Measurements from ENCODE around the gene ZNF593OS. TPM values are rescaled to one million over a fixed set of nuclear protein-coding genes. Genes with fewer than 3 reads are reported as not detected.

Gene ZNF593OS
- total RNA-seq, 2 donors from 2014 or later = not detected

GRCh38 chr1:26169669-26170471, 1.8 kb downstream of the ZNF593OS start, which contains the start of gene ZNF593:
Gene ZNF593 (plus strand): TSS chr1:26169908. CDS start chr1:26169984, 76 bp downstream.
- peak within 1 kb of the TSS; percentile 24 for H3K27ac Mint-ChIP-seq
- H3K27me3 Mint-ChIP-seq = no peaks in the 10 kb centered on the region
- no peaks in the 10 kb centered on the region for H3K9me3 Mint-ChIP-seq
- peaks cover 11% of the 10 kb centered on the region for H3K36me3 Mint-ChIP-seq (ENCODE audit: low read depth)
- peak within 1 kb of the TSS; percentile 73 for H3K4me3 Mint-ChIP-seq
- H3K4me1 Mint-ChIP-seq = no peaks in the 10 kb centered on the region
- ATAC-seq (replicated peaks) = peak; percentile 98

- H3K4me3 Mint-ChIP-seq = peak overlapping the region; percentile 73
- no peaks in the 10 kb centered on the region for H3K9me3 Mint-ChIP-seq
- ATAC-seq (replicated peaks) = no peak
- H3K27ac Mint-ChIP-seq = peak overlapping the region; percentile 24
- H3K36me3 Mint-ChIP-seq (ENCODE audit: low read depth) = peaks cover 11% of the 10 kb centered on the region
- H3K4me1 Mint-ChIP-seq = no peaks in the 10 kb centered on the region
- H3K27me3 Mint-ChIP-seq = no peaks in the 10 kb centered on the region
These were observed 2.5 kb downstream of the ZNF593OS start for GRCh38 chr1:26169198-26169554.

GRCh38 chr1:26168410-26169197, 3.0 kb downstream of the ZNF593OS start, which contains the start of gene C1orf232:
Gene C1orf232 (minus strand): TSS chr1:26168963. CDS start chr1:26168499, 464 bp downstream.
- peak within 1 kb of the TSS; percentile 24 for H3K27ac Mint-ChIP-seq
- no peaks in the 10 kb centered on the region for H3K9me3 Mint-ChIP-seq
- peak within 1 kb of the TSS; percentile 73 for H3K4me3 Mint-ChIP-seq
- ATAC-seq (replicated peaks) = no peak
- no peaks in the 10 kb centered on the region for H3K4me1 Mint-ChIP-seq
- H3K27me3 Mint-ChIP-seq = no peaks in the 10 kb centered on the region
- H3K36me3 Mint-ChIP-seq (ENCODE audit: low read depth) = peaks cover 11% of the 10 kb centered on the region

- Mint-ChIP-seq H3K4me3 (no peak overlapping the region), H3K36me3 (ENCODE audit: low read depth) (peaks cover 5% of the 10 kb centered on the region), H3K4me1 (no peaks in the 10 kb centered on the region), H3K27me3 (peaks cover 5% of the 10 kb centered on the region), H3K27ac (no peak overlapping the region), H3K9me3 (no peaks in the 10 kb centered on the region)
- no peak for ATAC-seq (replicated peaks)
These were observed 4.8 kb downstream of the ZNF593OS start for GRCh38 chr1:26166719-26167281.

- H3K9me3 Mint-ChIP-seq = no peaks in the 10 kb centered on the region
- H3K27me3 Mint-ChIP-seq = peaks cover 5% of the 10 kb centered on the region
- no peak overlapping the region for H3K27ac Mint-ChIP-seq
- H3K36me3 Mint-ChIP-seq (ENCODE audit: low read depth) = no peaks in the 10 kb centered on the region
- no peak for ATAC-seq (replicated peaks)
- peak overlapping the region; percentile 59 for H3K4me3 Mint-ChIP-seq
- H3K4me1 Mint-ChIP-seq = no peaks in the 10 kb centered on the region
These were observed 6.5 kb downstream of the ZNF593OS start for GRCh38 chr1:26164861-26165842.

GRCh38 chr1:26164036-26164860, 7.4 kb downstream of the ZNF593OS start:
- peak; percentile 72 for ATAC-seq (replicated peaks)
- H3K4me3 Mint-ChIP-seq = peak overlapping the region; percentile 59
- no peaks in the 10 kb centered on the region for H3K4me1 Mint-ChIP-seq
- H3K9me3 Mint-ChIP-seq = no peaks in the 10 kb centered on the region
- no peaks in the 10 kb centered on the region for H3K36me3 Mint-ChIP-seq (ENCODE audit: low read depth)
- H3K27ac Mint-ChIP-seq = no peak overlapping the region
- peaks cover 10% of the 10 kb centered on the region for H3K27me3 Mint-ChIP-seq

- peaks cover 11% of the 10 kb centered on the region for H3K27me3 Mint-ChIP-seq
- no peaks in the 10 kb centered on the region for H3K36me3 Mint-ChIP-seq (ENCODE audit: low read depth)
- peak overlapping the region; percentile 42 for H3K4me3 Mint-ChIP-seq
- H3K27ac Mint-ChIP-seq = no peak overlapping the region
- H3K9me3 Mint-ChIP-seq = no peaks in the 10 kb centered on the region
- H3K4me1 Mint-ChIP-seq = no peaks in the 10 kb centered on the region
- ATAC-seq (replicated peaks) = no peak
These were observed 8.0 kb downstream of the ZNF593OS start for GRCh38 chr1:26163684-26164035.

- H3K36me3 Mint-ChIP-seq (ENCODE audit: low read depth) = no peaks in the 10 kb centered on the region
- peak overlapping the region; percentile 42 for H3K4me3 Mint-ChIP-seq
- ATAC-seq (replicated peaks) = no peak
- no peak overlapping the region for H3K27ac Mint-ChIP-seq
- no peaks in the 10 kb centered on the region for H3K9me3 Mint-ChIP-seq
- no peaks in the 10 kb centered on the region for H3K4me1 Mint-ChIP-seq
- H3K27me3 Mint-ChIP-seq = peaks cover 20% of the 10 kb centered on the region
These were observed 9.4 kb downstream of the ZNF593OS start for GRCh38 chr1:26162220-26162709.

- peak; percentile 49 for ATAC-seq (replicated peaks)
- H3K4me1 Mint-ChIP-seq = no peaks in the 10 kb centered on the region
- H3K9me3 Mint-ChIP-seq = no peaks in the 10 kb centered on the region
- no peaks in the 10 kb centered on the region for H3K36me3 Mint-ChIP-seq (ENCODE audit: low read depth)
- peak overlapping the region; percentile 42 for H3K4me3 Mint-ChIP-seq
- H3K27me3 Mint-ChIP-seq = peaks cover 22% of the 10 kb centered on the region
- H3K27ac Mint-ChIP-seq = no peak overlapping the region
These were observed 10.0 kb downstream of the ZNF593OS start for GRCh38 chr1:26161415-26162219.

- Mint-ChIP-seq H3K27me3 (peaks cover 23% of the 10 kb centered on the region), H3K27ac (no peak overlapping the region), H3K9me3 (no peaks in the 10 kb centered on the region), H3K36me3 (ENCODE audit: low read depth) (no peaks in the 10 kb centered on the region), H3K4me1 (no peaks in the 10 kb centered on the region), H3K4me3 (no peak overlapping the region)
- ATAC-seq (replicated peaks) = no peak
These were observed 10.9 kb downstream of the ZNF593OS start for GRCh38 chr1:26160527-26161414.

- no peak for ATAC-seq (replicated peaks)
These were observed 11.9 kb downstream of the ZNF593OS start for GRCh38 chr1:26159743-26160039.

More at GRCh38 chr1:26159743-26160039, 11.9 kb downstream of the ZNF593OS start:
- Mint-ChIP-seq H3K9me3 (no peaks in the 10 kb centered on the region), H3K27me3 (peaks cover 30% of the 10 kb centered on the region), H3K36me3 (ENCODE audit: low read depth) (no peaks in the 10 kb centered on the region), H3K27ac (no peak overlapping the region), H3K4me1 (no peaks in the 10 kb centered on the region), H3K4me3 (no peak overlapping the region)
